Lower leg skin (tissue), 3 donors: ENCODE results near the gene UPP2.

Experiments used
- POLR2A ChIP-seq, 2 donors: fragments of 450-650 bp; IDR thresholded peaks; one replicate each; pipeline ENCODE4 v1.6.1; 2016 to 2017; ENCODE audit warnings: antibody characterized with exemption in 2 of 2, mild to moderate bottlenecking in 1 of 2, moderate library complexity in 1 of 2
- TF ChIP-seq, protein P1 (sequence below), 3 donors: fragments of 450-650 bp; IDR thresholded peaks; one replicate each; pipeline ENCODE4 v1.5.1; 2016; ENCODE audit warnings: antibody characterized with exemption in 3 of 3, mild to moderate bottlenecking in 3 of 3, moderate library complexity in 2 of 3

DNA sequence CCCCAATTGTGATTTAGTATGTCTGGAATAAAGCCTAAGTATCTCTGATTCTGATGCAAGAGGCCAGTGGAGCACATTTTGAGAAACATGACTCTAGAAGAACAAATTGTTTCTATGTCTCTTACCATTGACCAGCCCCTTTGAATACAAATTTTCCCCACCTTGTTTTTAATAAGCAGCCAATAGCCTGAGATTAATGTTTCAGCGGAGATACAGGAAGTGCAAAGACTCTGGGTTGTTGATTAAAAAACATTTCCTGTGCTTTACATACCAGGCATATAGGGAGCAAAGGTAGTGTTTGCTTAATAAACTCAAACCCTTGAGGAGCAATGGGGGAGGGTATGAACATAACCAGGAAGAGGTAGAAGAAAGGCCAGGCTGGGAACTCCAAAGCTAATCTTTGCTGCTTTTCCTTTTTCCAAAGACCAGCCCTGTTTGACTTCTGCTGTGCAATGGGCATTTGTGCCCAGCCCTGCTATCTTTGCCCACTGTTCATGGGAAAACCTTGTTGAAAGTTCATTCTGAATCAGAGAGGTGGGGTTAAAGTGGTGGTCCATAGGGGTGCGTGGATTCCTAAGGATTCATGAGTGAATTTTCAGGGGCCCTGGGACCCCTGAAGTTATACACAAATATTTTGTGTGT lies 29.3 kb downstream of the UPP2 start:
- TF ChIP-seq, protein P1, sequence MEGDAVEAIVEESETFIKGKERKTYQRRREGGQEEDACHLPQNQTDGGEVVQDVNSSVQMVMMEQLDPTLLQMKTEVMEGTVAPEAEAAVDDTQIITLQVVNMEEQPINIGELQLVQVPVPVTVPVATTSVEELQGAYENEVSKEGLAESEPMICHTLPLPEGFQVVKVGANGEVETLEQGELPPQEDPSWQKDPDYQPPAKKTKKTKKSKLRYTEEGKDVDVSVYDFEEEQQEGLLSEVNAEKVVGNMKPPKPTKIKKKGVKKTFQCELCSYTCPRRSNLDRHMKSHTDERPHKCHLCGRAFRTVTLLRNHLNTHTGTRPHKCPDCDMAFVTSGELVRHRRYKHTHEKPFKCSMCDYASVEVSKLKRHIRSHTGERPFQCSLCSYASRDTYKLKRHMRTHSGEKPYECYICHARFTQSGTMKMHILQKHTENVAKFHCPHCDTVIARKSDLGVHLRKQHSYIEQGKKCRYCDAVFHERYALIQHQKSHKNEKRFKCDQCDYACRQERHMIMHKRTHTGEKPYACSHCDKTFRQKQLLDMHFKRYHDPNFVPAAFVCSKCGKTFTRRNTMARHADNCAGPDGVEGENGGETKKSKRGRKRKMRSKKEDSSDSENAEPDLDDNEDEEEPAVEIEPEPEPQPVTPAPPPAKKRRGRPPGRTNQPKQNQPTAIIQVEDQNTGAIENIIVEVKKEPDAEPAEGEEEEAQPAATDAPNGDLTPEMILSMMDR (IDR thresholded peaks at IDR 0.05), result no peak
- TF ChIP-seq POLR2A (IDR thresholded peaks at IDR 0.05), result no peak
